B cell (primary cell): ENCODE data around the gene ATR.

Experiments used
- CTCF ChIP-seq: fragments of 200-600 bp; IDR thresholded peaks from one replicate; pipeline ENCODE4 v1.8.0; 2022; ENCODE audit warnings: antibody characterized with exemption, mild to moderate bottlenecking
- EZH2 ChIP-seq: IDR thresholded peaks from 2 replicates; pipeline ENCODE4 v1.6.1; 2012; ENCODE audit warnings: borderline replicate concordance, low read depth, mild to moderate bottlenecking, moderate library complexity, low read length; ENCODE audit not compliant: insufficient read depth, poor library complexity, severe bottlenecking

DNA sequence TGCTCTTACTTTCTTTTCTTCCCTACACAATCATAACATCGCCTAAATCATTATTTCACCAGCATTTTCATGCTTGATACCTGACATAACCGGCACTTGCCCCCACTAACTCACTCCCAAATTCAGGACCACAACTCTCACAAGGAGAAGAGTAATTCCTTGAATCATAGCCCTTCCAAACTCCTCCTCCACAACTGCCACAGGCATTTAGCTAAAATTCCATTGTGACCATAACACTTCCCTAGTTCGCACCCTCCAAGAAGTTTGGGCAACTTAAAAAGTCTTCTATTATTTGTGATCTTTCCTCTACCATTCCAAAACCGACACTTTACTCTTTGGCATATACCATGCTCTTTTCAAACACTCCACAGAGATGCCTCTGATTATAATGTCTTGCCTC is 71.3 kb downstream of the ATR start:
- TF ChIP-seq CTCF = no peak
- no peak for TF ChIP-seq EZH2
